ENCODE measurements around the gene DUSP11. TPM values are rescaled to one million over a fixed set of nuclear protein-coding genes. Genes with fewer than 3 reads are reported as not detected.
A peak's percentile ranks its signal among the peaks of the same experiment; 100 is the strongest.

DUSP11 gene
- 21.1 TPM for polyA plus RNA-seq (2013, experiment 1 of 2)
- polyA plus RNA-seq (2013, experiment 2 of 2), result 22.7 TPM

DNA sequence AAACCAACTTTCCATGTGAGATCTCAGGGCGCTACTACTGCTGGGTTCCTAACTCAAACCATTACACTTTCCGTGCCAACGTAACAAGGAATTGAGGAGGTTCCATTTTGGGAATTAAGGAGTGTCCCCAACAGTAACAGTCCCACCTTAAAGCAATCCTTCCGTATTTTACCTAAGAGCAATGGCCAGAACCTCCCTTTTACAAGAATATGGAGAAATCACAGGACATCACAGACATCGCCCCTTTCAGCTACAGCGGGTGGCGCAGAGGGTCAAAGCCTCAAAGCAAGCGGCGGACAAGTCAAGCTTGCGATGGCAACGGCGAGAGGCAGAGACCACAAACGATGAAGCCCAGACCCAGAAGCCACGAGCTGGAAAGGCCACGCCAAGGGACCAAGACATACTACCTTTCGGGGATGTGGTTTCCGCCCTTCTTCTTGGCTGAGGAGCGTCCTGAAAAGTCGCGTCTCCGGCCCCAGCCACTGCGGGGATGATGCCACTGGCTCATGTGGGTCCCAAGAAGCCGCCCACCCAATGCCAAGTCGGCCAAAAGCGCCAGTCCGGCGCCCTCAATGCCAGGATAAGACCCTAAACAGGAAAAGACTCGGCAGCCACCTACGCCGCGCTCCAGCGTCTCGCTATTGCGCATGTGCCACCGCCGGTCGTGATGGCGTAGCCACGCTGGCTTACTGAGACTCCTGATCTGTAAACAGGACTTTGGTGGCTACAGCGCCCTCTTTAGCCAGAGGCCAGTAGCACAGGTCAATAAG is at the start of gene DUSP11:
TSS of gene DUSP11 (minus strand) at position 637 of the 770 bp plus-strand sequence. CDS start at position 508, 129 bp downstream.
- no peak within 1 kb of the TSS for H2BK120ac ChIP-seq (ENCODE audit: low read depth, low read length)
- H3K14ac ChIP-seq (ENCODE audit: low read length), result peak within 1 kb of the TSS; percentile 25
- peak; percentile 96 for DNase-seq (ENCODE audit: low spot score)
- no peak within 1 kb of the TSS for H2AK5ac ChIP-seq (ENCODE audit: low read depth, low read length)
- peak within 1 kb of the TSS; percentile 70 to 99 for H3K4me3 ChIP-seq (ENCODE audit: low read length in 2 of 2)
- peak within 1 kb of the TSS; percentile 87 for H3K23ac ChIP-seq (ENCODE audit: low read depth, low read length, poor library complexity)
- no peak within 1 kb of the TSS for H4K8ac ChIP-seq (ENCODE audit: low read depth, low read length)
- no peak within 1 kb of the TSS for H2BK15ac ChIP-seq (ENCODE audit: low read length)
- H3K36me3 ChIP-seq (replicated peaks in 1 of 2; ENCODE audit: control insufficient read depth in 2 of 2, insufficient read depth in 2 of 2, low read length in 2 of 2), result peaks cover 4 to 30% of the 10 kb centered on the region in 2 donors
- H3K9ac ChIP-seq (ENCODE audit: low read depth, low read length, poor library complexity), result peak within 1 kb of the TSS; percentile 91
- no peaks in the 10 kb centered on the region for H3K79me1 ChIP-seq (ENCODE audit: low read depth, low read length)
- H2BK5ac ChIP-seq (ENCODE audit: low read length), result no peak within 1 kb of the TSS
- H3K4ac ChIP-seq (ENCODE audit: low read length), result no peak within 1 kb of the TSS
- peak within 1 kb of the TSS; percentile 95 for H2AFZ ChIP-seq (ENCODE audit: low read length)
- no peak within 1 kb of the TSS for H3K27ac ChIP-seq (replicated peaks; ENCODE audit: low read length)
- no peak within 1 kb of the TSS for H4K91ac ChIP-seq (ENCODE audit: low read depth, low read length, poor library complexity)
- peaks cover 0 to 1% of the 10 kb centered on the region in 2 donors for H3K4me1 ChIP-seq (ENCODE audit: control insufficient read depth in 2 of 2, insufficient read depth in 1 of 2, low read depth in 1 of 2, low read length in 2 of 2)
- no CpG with 5 or more reads among the region's 40 CpGs for WGBS, 2 donors (ENCODE audit: extremely low coverage in 2 of 2, insufficient read length in 2 of 2, insufficient replicate concordance in 1 of 2)
- peaks cover 0 to 3% (median 0%) of the 10 kb centered on the region in 3 experiments for H3K27me3 ChIP-seq (ENCODE audit: control insufficient read depth in 3 of 3, insufficient read depth in 3 of 3, low read depth in 1 of 3, low read length in 3 of 3)
- peak within 1 kb of the TSS; percentile 68 for H3K4me2 ChIP-seq (ENCODE audit: insufficient read depth, low read length, poor library complexity, severe bottlenecking)
- peak within 1 kb of the TSS; percentile 98 for H3K18ac ChIP-seq (ENCODE audit: low read length)
- H3K9me3 ChIP-seq (replicated peaks in 1 of 2; ENCODE audit: control insufficient read depth in 2 of 2, insufficient read depth in 1 of 2, low read depth in 1 of 2, low read length in 2 of 2), result no peaks in the 10 kb centered on the region
- H2BK12ac ChIP-seq (ENCODE audit: low read length), result no peak within 1 kb of the TSS

DNA sequence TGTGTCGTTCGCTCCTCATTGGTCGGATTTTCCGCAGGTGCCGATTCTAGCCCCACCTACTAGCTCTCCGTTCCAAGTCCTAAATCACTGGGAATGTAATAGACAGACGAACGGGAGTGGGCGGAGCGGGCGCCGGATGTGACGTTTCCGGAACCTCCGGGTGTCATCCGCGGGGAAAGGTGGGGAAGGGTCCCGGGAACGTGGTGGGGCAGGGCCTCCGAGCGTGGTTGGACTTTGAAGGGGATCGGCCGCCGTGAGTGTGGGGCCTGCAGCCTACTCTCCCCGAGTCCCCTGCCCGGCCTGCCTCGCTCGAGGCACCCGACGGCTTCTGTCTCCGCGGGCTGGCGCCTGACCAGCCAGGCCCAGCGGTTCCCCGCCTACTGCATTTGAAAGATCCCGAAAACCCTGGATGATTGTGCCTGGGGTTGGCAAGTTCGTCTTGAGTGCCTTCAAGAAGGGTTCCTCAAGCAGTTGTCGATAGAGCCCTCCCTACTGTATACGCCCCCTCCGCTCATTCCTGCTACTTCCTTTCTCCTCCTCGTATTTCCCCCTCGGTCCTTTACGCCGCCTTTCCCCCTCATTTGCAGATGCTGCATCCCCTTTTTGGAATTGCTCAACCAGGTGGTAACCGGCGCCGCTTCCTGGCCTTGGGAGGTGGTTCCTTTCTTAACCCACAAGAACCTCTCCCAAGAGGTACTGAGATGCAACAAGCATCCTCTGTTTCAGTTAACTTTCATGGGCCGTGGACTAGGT is 49.1 kb upstream of the DUSP11 start, which contains the start of gene STAMBP:
TSS of gene STAMBP (plus strand) at position 144 of the 753 bp plus-strand sequence. CDS start 1,896 bp downstream, outside the sequence.
- H2AK5ac ChIP-seq (ENCODE audit: low read depth, low read length), result peak within 1 kb of the TSS; percentile 5
- no CpG with 5 or more reads among the region's 48 CpGs for WGBS, 2 donors (ENCODE audit: extremely low coverage in 2 of 2, insufficient read length in 2 of 2, insufficient replicate concordance in 1 of 2)
- peak within 1 kb of the TSS; percentile 64 to 94 for H3K4me3 ChIP-seq (ENCODE audit: low read length in 2 of 2)

DNA sequence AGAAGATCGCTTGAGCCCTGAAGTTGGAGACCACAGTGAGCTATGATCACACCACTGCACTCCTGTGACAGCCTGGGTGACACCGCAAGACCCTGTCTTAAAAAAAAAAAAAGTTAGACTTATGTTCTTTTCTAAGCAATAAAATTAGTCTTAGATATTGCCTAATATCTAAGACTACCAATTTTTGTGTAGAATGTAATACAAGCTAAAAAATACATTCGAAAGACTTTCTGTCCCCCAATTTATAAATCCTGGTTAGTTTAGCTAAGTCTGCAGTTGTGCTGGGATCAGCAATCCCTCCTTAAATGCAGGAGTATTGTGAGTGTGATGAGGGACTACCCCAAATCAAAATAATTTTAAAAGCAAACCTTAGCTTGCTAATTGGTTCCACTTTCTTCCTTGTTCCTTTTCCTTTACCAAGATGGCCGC is 48.5 kb upstream of the DUSP11 start:
- WGBS, 2 donors (ENCODE audit: extremely low coverage in 2 of 2, insufficient read length in 2 of 2, insufficient replicate concordance in 1 of 2), result no CpG with 5 or more reads among the region's 4 CpGs
- Histone ChIP-seq H4K8ac (ENCODE audit: low read depth, low read length) (no peak overlapping the region), H3K4me1 (ENCODE audit: control insufficient read depth in 2 of 2, insufficient read depth in 1 of 2, low read depth in 1 of 2, low read length in 2 of 2) (peaks cover 1 to 9% of the 10 kb centered on the region in 2 donors)

More for the DNA sequence above, 49.1 kb upstream of the DUSP11 start, which contains the start of gene STAMBP:
- Histone ChIP-seq H3K9me3 (replicated peaks in 1 of 2; ENCODE audit: control insufficient read depth in 2 of 2, insufficient read depth in 1 of 2, low read depth in 1 of 2, low read length in 2 of 2) (peaks cover 0 to 2% of the 10 kb centered on the region in 2 donors), H2BK15ac (ENCODE audit: low read length) (no peak within 1 kb of the TSS), H4K91ac (ENCODE audit: low read depth, low read length, poor library complexity) (no peak within 1 kb of the TSS), H2BK12ac (ENCODE audit: low read length) (no peak within 1 kb of the TSS), H3K27ac (replicated peaks; ENCODE audit: low read length) (no peak within 1 kb of the TSS), H4K8ac (ENCODE audit: low read depth, low read length) (no peak within 1 kb of the TSS), H3K36me3 (replicated peaks in 1 of 2; ENCODE audit: control insufficient read depth in 2 of 2, insufficient read depth in 2 of 2, low read length in 2 of 2) (peaks cover 8 to 31% of the 10 kb centered on the region in 2 donors), H3K14ac (ENCODE audit: low read length) (no peak within 1 kb of the TSS), H3K4me2 (ENCODE audit: insufficient read depth, low read length, poor library complexity, severe bottlenecking) (peak within 1 kb of the TSS; percentile 89), H3K79me1 (ENCODE audit: low read depth, low read length) (no peaks in the 10 kb centered on the region), H2BK120ac (ENCODE audit: low read depth, low read length) (no peak within 1 kb of the TSS), H2BK5ac (ENCODE audit: low read length) (peak within 1 kb of the TSS; percentile 45), H2AFZ (ENCODE audit: low read length) (peak within 1 kb of the TSS; percentile 91), H3K23ac (ENCODE audit: low read depth, low read length, poor library complexity) (peak within 1 kb of the TSS; percentile 77), H3K9ac (ENCODE audit: low read depth, low read length, poor library complexity) (peak within 1 kb of the TSS; percentile 94), H3K4ac (ENCODE audit: low read length) (no peak within 1 kb of the TSS), H3K27me3 (ENCODE audit: control insufficient read depth in 3 of 3, insufficient read depth in 3 of 3, low read depth in 1 of 3, low read length in 3 of 3) (peaks cover 0 to 3% (median 0%) of the 10 kb centered on the region in 3 experiments), H3K18ac (ENCODE audit: low read length) (peak within 1 kb of the TSS; percentile 84), H3K4me1 (ENCODE audit: control insufficient read depth in 2 of 2, insufficient read depth in 1 of 2, low read depth in 1 of 2, low read length in 2 of 2) (peaks cover 1 to 9% of the 10 kb centered on the region in 2 donors)
- DNase-seq (ENCODE audit: low spot score), result peak; percentile 89

More for the DNA sequence above, 48.5 kb upstream of the DUSP11 start:
- Histone ChIP-seq H3K36me3 (replicated peaks in 1 of 2; ENCODE audit: control insufficient read depth in 2 of 2, insufficient read depth in 2 of 2, low read length in 2 of 2) (peaks cover 5 to 27% of the 10 kb centered on the region in 2 donors), H2BK12ac (ENCODE audit: low read length) (no peak overlapping the region), H3K18ac (ENCODE audit: low read length) (no peak overlapping the region), H4K91ac (ENCODE audit: low read depth, low read length, poor library complexity) (no peak overlapping the region), H2AK5ac (ENCODE audit: low read depth, low read length) (no peak overlapping the region), H3K79me1 (ENCODE audit: low read depth, low read length) (no peaks in the 10 kb centered on the region), H3K27me3 (ENCODE audit: control insufficient read depth in 3 of 3, insufficient read depth in 3 of 3, low read depth in 1 of 3, low read length in 3 of 3) (peaks cover 0 to 3% (median 0%) of the 10 kb centered on the region in 3 experiments), H2BK15ac (ENCODE audit: low read length) (no peak overlapping the region), H2AFZ (ENCODE audit: low read length) (peak overlapping the region; percentile 91), H3K27ac (replicated peaks; ENCODE audit: low read length) (no peak overlapping the region), H3K4me3 (ENCODE audit: low read length in 2 of 2) (peak overlapping the region in 1 of 2 donors; percentile 64), H3K23ac (ENCODE audit: low read depth, low read length, poor library complexity) (no peak overlapping the region), H3K9me3 (replicated peaks in 1 of 2; ENCODE audit: control insufficient read depth in 2 of 2, insufficient read depth in 1 of 2, low read depth in 1 of 2, low read length in 2 of 2) (peaks cover 0 to 2% of the 10 kb centered on the region in 2 donors), H3K14ac (ENCODE audit: low read length) (no peak overlapping the region), H2BK5ac (ENCODE audit: low read length) (no peak overlapping the region), H3K9ac (ENCODE audit: low read depth, low read length, poor library complexity) (no peak overlapping the region), H2BK120ac (ENCODE audit: low read depth, low read length) (no peak overlapping the region), H3K4me2 (ENCODE audit: insufficient read depth, low read length, poor library complexity, severe bottlenecking) (no peak overlapping the region), H3K4ac (ENCODE audit: low read length) (no peak overlapping the region)
- no peak for DNase-seq (ENCODE audit: low spot score)
